ENCODE data around the gene BICC1.
"Not testable (repeated sequence)": the region's sequence is repeated elsewhere in the genome, so short reads cannot be mapped to it uniquely, and the experiment has no call there.

Gene BICC1

DNA sequence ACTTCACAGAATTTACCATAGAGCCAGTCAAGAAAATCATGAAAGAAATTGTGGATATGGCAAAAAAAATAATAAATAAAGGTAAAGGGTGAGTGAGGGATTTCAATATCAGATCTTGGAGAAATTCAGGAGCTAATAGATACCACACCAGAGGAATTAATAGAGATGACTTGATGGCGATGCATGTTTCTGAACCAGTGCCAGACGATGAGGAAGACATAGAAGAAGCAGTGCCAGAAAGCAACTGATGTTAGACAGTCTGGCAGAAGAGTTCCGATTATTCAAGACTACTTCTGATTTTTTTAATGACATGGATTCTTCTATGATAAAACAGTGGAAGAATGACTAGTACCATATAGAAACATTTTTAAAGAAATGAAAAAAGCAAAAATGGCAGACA is 314.7 kb downstream of the BICC1 start:
- no peak for DNase-seq (ENCODE audit: low read depth)

GRCh38 chr10:58829839-58830238 is 317.2 kb downstream of the BICC1 start:
- no peak for DNase-seq (ENCODE audit: low read depth)

- no peak for DNase-seq (ENCODE audit: low read depth)
These were observed 318.0 kb downstream of the BICC1 start for GRCh38 chr10:58830697-58831096.

DNA sequence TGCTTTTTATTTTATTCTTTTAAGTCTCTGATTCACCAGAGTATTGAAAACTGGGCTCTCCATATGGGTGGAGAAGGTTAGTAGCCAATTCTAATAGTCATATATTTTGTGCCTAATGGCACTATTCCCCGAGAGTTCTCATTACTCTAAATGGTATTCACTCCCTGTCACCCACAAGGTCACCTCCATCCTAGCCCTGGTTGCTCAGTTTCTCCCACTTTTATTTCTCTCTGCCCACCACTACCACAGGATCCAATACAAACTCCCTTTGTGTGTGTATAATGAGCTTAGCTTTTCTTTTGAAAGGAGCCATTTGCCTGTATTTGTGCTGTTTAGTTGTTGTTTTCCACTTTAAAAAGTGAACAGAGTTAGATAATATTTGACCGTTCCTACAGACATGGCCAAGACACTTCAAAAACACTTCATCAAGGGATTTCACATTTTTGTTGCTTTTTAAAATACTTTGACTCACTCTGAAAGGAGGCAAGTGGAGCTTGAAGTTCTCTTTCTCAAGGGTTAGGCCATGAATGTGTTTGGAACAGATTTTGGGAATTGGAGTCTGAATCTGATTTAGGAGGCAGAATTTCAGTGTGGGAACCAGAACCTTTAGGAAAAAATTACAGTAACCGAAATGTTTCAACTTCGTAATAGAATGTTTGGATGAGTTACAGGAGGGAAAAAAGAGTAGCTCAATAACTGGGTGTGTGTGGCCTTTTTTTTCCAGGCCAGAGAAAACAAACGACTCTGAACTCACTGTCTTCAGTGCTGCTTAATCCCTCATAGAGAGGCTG is 321.3 kb downstream of the BICC1 start:
- DNase-seq (ENCODE audit: low read depth) = no peak

DNA sequence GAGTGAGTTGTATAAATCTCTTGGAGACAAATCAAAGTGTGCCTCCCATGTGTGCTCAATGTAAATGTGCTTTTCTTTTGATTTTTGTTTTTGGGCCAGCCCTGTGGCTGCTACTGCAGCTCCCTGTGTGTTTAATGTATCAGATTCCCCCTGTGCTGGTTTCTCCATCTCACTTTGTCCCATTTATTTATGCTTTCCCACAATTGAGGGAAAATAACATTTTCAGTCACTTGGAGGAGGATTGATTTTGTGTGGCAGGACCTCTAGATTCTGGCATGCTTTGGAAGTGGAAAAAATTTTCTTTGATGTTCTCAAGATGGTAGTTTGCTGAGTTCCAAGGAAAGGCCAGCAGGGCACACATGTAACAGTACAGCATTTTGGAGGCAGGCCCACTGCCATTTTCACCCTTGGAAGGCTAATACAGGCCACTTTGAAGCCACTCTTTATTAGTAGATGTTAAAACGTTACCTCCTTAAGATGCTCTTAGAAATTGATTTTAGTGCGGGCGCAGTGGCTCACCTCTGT is 323.6 kb downstream of the BICC1 start:
- DNase-seq (ENCODE audit: low read depth) = no peak

- DNase-seq (ENCODE audit: low read depth) = no peak
These were observed 324.4 kb downstream of the BICC1 start for GRCh38 chr10:58836991-58837575.

- DNase-seq (ENCODE audit: low read depth) = no peak
These were observed 325.2 kb downstream of the BICC1 start for GRCh38 chr10:58837826-58838225.

- no peak for DNase-seq (ENCODE audit: low read depth)
These were observed 326.0 kb downstream of the BICC1 start for GRCh38 chr10:58838561-58839208.

DNA sequence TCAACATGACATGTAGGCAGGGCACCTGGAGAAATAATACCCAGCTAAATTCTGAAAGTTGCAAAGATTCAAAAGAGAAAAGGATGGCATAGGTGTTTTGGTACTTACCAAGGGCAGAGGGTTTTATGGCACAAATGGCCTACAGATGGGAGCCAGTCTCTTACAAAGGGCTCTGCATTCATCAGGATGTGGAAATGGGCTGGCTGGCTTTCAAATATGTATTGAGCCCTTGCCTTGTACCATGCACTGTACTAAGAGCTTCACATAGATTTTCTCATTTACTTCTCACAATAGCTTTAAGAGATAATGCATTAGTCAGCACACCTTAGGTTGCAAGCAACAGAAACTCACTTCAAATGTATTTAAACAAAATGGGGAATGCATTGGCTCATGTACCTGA is 327.1 kb downstream of the BICC1 start:
- no peak for DNase-seq (ENCODE audit: low read depth)

GRCh38 chr10:58840840-58841435 is 328.3 kb downstream of the BICC1 start:
- no peak for DNase-seq (ENCODE audit: low read depth)

GRCh38 chr10:58842860-58843376 is 330.2 kb downstream of the BICC1 start:
- no peak for DNase-seq (ENCODE audit: low read depth)

GRCh38 chr10:58843760-58844159 is 331.1 kb downstream of the BICC1 start:
- no peak for DNase-seq (ENCODE audit: low read depth)

DNA sequence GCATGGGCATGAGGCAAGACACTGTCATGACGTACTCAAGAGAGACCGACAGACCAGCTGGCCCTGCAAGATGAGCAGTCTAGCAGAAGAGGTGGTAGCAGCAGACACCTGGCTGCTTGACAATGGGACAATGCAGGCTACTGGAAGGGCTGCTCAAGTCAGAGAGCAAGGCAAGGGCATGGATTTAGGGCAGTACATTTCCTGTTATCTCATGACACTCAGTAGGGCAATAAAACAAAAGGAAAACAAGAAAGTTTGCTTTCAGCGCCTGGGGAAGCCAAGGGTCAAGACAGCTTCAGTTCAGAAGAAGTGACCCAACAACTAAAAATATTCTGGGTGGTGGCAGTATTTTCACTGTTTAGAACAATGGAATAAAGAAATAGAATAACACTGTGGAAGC is 332.0 kb downstream of the BICC1 start:
- no peak for DNase-seq (ENCODE audit: low read depth)

- DNase-seq (ENCODE audit: low read depth) = no peak
These were observed 334.2 kb downstream of the BICC1 start for GRCh38 chr10:58846856-58847255.

DNA sequence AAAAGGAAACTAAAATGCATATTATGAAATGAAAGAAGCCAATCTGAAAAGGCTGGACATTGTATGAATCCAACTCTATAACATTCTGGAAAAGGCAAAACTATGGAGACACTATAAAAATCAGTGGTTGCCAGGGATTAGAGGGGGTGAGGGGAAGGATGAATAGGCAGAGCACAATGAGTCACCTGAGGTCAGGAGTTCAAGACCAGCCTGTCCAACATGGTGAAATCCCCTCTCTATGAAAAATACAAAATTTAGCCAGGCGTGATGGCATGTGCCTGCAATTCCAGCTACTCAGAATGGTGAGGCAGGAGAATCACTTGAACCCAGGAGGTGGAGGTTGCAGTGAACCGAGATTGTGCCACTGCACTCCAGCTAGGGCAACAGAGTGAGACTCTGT is 338.9 kb downstream of the BICC1 start:
- DNase-seq (ENCODE audit: low read depth) = no peak

- DNase-seq (ENCODE audit: low read depth) = no peak
These were observed 341.0 kb downstream of the BICC1 start for GRCh38 chr10:58853668-58854067.

DNA sequence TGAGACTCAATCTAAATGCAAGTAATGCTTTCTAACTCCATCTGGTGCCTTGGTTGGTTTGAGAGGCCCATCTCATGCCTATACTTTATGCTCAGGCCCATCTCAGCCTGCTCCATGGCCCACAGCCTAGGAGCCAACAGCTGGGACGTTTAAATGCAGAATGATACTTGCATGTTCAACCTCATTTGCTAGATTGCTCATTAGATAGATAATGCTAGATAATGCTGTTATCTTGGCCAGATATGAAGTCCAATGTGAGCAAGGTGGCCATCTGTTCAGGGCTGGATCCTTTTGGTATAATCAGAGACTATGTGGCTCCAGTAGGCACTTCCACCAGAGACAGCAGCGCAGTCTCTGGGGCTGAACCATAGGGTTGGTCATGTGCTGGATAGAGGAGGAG is 342.1 kb downstream of the BICC1 start:
- DNase-seq (ENCODE audit: low read depth) = no peak

DNA sequence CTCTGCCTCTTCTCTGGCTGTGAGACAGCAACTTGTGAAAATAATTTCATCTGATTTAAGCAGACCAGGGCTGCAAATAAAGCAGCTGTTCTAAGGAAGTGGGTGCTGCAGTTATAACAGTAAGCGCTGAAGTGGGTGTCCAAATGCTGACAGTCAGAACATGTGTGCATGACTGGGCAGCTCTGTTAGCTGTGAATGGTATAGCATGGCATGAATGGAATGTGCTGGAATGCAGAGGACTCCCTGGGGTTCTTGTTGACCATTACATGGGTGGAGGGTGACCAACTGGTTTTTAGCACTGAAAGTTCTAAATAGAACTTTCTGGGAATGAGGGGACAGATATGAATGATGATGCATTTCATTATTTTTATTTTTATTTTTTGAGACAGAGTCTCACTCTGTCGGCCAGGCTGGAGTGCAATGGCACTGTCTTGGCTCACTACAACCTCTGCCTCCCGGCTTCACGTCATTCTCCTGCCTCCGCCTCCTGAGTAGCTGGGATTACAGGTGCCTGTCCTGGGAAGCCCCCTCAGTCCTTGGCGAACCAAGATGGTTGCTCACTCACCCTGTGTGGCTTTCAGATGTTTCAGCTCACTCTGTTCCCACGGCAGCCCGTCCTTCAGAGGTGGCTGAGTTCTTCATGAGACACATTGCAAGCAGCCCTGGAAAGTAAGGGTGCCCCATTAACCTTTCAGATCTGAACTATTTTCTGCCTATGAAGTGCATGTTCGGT is 344.0 kb downstream of the BICC1 start:
- DNase-seq (ENCODE audit: low read depth) = no peak

- DNase-seq (ENCODE audit: low read depth) = no peak
These were observed 344.7 kb downstream of the BICC1 start for GRCh38 chr10:58857251-58857805.

- DNase-seq (ENCODE audit: low read depth) = not testable (repeated sequence)
These were observed 345.5 kb downstream of the BICC1 start for GRCh38 chr10:58858123-58858522.

DNA sequence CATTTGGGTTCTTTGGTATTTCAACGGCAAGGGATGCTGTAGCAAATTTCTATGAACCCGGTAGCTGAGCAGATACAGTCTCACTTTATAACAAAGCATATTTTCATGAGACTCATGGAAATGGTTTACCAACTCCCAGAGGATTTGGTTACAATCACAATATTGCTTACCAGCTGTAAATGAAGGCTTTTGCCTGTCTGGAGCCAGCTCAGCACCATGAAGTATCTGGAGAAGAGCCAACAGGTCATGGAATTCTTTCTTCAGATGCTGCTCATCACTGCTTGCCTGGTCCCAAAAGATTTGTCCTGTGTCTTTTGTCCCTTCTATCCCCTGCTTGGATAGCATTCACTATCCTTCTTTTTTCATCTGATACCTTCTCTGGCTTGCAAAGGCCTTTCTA is 346.9 kb downstream of the BICC1 start:
- DNase-seq (ENCODE audit: low read depth) = no peak

Measured in activated T-cell treated with anti-CD3 and anti-CD28 coated beads for 1 hour (primary cell).